Activated CD4-positive, alpha-beta T cell treated with anti-CD3 and anti-CD28 coated beads, Interleukin-2, Interleukin-4, amounts not matched to agents 100 ng/mL and 50 ng/mL, durations not matched to agents 16 hours and 8 hours (primary cell): ENCODE results near the gene MRPL49.
A peak's percentile ranks its signal among the peaks of the same experiment; 100 is the strongest.

Experiments used
- DNase-seq: peaks from one replicate; pipeline ENCODE4 v3.0.0-alpha.2; 2020; ENCODE audit warnings: low spot score

MRPL49 gene

GRCh38 chr11:65121865-65122696, at the start of gene MRPL49, which contains the start of gene FAU:
Gene MRPL49, plus strand, starts transcription at chr11:65122321. Its CDS starts 26 bp downstream, at chr11:65122347.
Gene FAU, minus strand, starts transcription at chr11:65122134. Its CDS starts 321 bp downstream, at chr11:65121813.
- DNase-seq, result peak; percentile 99

- DNase-seq, result no peak
These were observed 49.5 kb upstream of the MRPL49 start for GRCh38 chr11:65072631-65072966.

- DNase-seq, result no peak
These were observed 44.7 kb upstream of the MRPL49 start for GRCh38 chr11:65077451-65077850.

DNA sequence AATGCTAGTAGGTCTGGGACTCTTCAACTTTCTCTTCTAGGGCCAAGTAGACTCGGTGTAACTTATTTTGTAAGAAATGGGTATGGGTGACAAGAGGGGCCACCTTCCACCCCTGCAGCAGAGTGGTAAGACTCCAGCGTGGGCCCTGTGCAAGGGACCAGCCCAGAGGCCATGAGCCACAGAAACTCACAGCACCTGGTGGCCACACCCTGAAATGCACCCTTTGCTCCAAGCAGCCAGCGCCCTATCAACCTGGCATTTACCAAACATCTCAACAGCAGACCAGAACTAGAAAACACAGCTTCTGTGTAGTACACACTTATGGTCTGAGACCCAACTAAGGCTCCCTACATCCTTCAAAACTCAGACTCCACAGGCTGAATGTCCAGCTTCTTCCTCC, 44.0 kb upstream of the MRPL49 start:
- peak; percentile 59 for DNase-seq

DNA sequence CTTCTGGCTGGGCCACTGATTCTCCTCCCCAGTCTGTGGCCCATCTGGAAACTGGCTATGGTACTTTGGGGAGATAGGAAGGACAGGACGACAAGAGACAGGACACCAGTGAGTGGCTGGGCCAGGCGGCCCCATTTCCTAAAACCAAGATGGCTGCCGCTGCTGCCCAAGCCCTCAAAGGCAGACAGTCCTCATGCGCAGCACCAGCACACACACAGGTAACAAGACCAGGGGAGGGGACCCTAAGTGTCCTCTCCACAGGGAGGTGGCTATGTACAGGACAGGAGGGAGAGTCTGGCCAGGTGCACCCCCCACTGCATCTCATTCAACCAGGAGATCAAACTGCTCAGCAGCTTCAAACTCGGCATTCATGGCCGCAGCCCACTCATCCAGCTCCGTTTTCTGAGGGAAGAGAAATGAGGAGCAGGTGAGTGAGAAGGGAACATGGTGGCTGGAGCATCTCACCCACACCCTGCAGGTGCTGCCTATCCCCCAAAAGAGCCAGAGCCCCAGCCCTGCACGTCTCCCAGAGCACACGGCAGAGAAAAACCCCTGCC, 43.3 kb upstream of the MRPL49 start:
- DNase-seq, result no peak

DNA sequence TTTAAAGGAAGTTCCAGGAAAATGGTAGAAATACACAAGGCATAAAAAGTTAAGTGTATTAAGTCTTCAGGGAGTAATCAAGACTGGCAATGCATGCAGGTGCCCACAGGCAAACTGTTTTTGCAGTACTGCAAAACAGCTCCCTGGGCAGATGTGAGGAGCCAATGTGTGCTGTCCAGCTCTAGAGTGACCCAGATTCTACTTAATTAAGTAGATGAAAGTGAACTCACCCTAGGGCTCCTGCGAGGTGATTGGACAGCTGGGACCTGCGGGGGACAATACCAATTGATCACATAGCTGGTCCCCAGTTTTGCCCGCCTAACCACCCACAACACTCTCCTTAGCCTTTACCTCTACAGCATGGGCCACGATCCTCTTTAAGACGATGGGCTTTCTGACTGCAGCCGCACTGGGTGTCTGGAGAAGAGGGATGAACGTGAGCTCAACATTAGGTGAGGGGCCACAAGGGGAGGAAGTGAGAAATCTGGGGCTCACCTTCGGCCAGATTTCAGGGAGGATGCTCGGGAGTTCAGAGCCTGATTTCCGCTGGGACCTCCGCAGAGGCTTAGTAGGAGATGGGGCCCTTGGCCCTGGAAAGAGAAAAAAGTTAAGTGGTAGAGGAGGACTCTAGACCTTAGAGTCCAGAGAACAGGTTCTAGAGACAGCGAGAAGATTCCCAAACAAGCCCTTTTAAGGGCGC, 38.8 kb upstream of the MRPL49 start:
- no peak for DNase-seq

DNA sequence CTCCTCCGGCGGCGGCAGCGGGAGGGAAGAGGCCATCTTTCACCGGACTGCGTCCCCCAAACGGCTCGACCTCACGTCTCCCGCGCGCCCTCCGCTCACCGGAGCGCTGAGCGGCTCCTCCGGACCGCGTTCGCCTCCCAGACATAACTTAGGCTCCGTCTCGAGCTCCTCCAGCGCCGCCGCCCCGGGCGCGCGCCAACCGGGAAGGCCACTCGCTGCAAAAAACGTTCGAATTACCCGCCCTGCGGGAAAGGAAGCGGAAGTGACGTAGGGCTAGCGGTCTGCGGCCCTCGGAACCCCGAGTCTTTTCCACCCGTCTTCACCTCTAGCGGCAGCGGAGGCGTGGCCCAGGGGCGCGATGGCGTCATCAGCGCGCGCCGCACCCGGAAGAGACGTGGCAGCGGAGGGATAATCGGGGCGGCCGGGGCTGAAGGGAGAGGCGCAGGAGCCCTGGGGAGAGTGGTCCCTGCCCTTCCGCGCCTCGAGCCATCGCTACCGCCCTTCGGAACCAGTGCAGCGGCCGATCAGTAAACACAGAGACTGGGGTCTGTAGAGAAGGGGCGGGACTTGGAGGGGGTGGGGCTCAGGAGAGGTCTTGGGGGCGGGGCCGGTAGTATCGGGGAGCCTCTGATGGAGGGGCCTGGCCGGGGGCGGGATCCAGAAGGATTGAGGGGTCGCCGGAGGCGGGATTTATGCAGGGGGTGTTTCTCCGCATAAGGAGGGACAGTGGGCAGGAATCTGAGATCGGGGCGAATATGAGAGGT, 38.1 kb upstream of the MRPL49 start, which contains the start of the genes CDCA5 and ZFPL1:
TSS of gene CDCA5 (minus strand) at position 207 of the 764 bp plus-strand sequence. CDS start at position 145, 62 bp downstream.
TSS of gene ZFPL1 (plus strand) at position 389 of the 764 bp plus-strand sequence. CDS start 477 bp downstream, outside the sequence.
- peak; percentile 96 for DNase-seq

DNA sequence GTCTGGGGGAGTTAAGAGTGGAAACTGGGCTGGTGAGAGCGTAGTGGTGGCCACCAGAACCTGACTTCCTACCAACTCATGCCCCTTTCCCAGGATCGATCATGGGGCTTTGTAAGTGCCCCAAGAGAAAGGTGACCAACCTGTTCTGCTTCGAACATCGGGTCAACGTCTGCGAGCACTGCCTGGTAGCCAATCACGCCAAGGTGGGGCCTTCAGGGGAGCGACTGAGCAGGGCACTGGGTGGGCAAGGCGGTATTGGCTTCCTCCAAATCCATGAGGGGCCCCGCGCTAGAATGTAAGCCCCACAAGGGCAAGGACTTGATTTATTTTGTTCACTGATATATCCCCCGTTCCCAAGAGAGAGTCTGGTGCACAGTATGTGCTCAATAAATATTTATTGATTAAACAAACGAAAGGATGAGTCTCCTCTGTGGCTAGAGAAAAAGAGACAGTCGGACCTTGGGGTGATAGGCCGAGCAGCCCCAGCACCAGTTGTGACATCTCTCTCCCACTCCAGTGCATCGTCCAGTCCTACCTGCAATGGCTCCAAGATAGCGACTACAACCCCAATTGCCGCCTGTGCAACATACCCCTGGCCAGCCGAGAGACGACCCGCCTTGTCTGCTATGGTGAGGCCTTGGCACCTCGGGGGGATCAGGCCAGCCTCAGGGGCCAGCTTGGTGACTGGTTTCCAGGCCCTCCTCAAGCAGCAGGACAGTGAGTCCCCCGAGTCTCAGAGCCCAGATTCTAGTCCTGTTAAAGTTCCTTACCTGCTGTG, 37.3 kb upstream of the MRPL49 start:
- DNase-seq, result no peak

DNA sequence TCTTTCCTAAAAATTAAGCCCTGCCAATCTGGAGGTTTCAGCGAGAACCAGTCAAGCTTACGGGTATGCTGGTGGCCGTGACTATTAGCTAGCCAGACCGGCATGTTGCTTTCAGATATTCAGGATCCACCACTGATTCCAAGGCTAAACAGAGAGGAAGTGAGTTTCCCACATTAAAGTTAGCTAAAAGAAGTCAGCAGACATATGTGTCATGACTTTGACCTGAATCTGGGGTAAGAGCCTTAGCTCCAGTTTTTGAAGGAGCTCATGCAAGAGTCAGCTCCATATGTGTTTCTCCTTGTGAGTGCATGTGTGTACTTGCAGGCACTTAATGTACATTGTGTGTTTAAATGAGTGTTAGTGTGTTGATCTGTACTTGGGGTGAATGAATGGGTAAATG, 36.7 kb upstream of the MRPL49 start:
- DNase-seq, result no peak

DNA sequence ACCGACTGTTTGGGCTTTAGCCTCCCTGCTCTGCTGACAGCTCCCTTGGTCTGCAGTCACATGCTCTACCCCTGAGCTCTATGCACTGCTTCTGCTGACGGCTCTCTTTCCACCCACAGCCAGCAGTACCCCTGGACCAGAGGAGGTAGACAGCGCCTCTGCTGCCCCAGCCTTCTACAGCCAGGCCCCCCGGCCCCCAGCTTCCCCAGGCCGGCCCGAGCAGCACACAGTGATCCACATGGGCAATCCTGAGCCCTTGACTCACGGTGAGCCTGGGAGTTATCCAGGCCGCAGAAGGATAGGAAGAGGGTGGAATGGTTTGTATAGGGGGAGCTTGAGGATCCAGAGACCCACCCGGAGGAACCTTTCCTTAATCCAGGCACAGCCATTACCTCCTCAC, 35.3 kb upstream of the MRPL49 start:
- DNase-seq, result no peak

GRCh38 chr11:65087216-65087615, 34.9 kb upstream of the MRPL49 start:
- no peak for DNase-seq

- DNase-seq, result no peak
These were observed 34.3 kb upstream of the MRPL49 start for GRCh38 chr11:65087827-65088226.

DNA sequence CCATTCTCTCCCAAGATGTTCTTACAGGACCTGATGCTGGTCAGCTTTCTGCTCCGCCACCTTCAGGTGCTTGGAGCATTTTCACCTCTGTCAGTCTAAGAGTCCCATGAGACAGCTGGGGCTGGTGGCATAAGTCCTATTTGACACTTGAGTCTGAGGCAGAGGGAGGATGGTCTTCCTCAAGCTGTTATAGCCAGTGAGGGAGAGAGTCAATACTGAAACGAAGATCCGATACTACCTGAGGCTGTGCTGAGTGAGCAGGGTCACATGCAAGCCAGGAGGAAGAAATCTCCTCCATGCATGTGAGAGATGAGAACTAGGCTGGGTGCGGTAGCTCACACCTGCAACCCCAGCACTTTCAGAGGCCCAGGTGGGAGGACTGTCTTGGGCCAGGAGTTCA, 32.5 kb upstream of the MRPL49 start:
- no peak for DNase-seq

DNA sequence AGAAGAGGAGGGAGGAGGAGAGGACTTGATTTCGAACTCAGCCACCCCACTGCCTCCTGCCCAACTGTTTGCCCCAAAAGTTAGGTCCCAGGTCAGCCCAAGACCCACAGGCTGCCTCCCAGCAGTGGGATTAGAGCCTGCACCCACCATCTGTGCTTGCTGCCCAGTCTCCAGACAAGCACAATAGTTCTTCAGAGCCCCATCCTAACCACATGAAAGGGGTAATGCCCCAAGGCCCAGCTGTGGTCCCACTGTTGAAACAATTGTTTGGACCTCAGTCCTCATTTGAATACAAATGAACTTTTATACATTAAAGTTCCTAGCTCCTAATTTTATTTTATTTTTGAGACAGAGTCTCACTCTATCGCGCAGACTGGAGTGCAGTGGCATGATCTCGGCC, 31.5 kb upstream of the MRPL49 start:
- no peak for DNase-seq

DNA sequence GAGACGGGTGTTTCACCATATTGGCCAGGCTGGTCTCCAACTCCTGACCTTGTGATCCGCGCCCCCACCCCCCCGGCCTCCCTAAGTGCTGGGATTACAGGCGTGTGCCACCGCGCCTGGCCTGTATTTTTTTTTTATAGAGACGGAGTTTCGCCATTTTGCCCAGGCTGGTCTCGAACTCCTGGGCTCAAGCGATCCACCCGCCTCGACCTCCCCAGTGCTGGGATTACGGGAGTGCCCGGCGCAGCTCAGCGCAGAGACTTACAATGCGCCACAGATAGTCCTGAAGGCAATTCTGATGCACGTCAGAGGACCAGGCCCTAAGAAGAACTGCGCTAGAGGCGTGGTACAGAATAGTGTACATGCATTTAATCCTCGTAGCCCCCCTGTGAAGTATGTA, 26.7 kb upstream of the MRPL49 start:
- DNase-seq, result no peak

DNA sequence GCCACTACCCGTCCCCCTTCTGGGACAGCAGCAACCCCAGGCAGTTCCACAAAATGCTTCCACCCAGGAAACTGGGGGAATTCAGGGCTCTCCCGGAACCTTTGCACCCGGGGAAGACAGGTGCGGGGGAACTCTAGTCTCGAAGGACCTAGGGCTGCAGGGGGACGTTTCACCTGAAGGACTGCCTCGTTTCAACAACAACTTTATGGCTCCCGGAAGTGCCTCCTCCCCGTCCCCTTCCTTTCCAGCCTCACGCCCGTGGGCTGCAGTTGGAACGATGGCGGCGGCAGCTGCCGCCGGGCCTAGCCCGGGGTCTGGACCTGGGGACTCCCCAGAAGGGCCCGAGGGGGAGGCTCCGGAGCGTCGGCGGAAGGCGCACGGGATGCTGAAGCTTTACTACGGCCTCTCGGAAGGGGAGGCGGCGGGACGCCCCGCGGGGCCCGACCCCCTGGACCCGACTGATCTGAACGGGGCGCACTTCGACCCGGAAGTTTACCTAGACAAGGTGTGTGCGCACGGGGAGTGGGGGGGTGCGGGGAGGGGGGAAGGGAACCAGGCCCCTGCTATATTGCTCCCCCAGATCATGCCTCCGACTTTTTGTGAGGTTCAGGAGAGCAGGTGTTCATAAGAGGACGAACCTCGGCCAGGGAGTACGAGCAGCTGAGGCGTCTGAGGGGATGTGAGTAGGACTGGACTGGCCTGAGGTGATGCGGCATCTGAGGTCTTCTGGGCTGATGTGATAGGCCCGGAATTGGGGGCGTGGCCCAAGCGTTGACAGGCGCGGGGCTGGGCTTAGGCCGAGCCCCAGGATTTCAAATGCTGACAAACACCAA, 25.9 kb upstream of the MRPL49 start, which contains the start of gene VPS51:
TSS of gene VPS51 (plus strand) at position 241 of the 833 bp plus-strand sequence. CDS start at position 278, 37 bp downstream.
- DNase-seq, result peak; percentile 86

DNA sequence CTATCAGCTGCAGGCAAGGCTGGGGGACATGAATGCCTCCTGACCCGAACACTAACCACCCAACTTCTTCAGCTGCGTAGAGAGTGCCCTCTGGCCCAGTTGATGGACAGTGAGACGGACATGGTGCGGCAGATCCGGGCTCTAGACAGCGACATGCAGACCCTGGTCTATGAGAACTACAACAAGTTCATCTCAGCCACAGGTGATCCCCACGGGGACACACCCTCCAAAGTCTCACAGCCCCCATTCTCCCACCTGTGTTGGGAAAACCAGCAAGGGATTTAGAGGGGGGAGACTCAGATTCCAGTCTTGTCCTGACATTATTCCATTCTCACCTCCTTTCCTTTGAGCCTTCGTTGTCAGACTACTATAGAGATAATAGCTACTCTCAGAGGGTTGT, 25.2 kb upstream of the MRPL49 start:
- no peak for DNase-seq

- no peak for DNase-seq
These were observed 21.3 kb upstream of the MRPL49 start for GRCh38 chr11:65100674-65101350.
